Peyer's patch (tissue), 4 donors: ENCODE measurements around the gene FGD5. TPM values are rescaled to one million over a fixed set of nuclear protein-coding genes. Genes with fewer than 3 reads are reported as not detected.
A peak's percentile ranks its signal among the peaks of the same experiment; 100 is the strongest.
"Not testable (repeated sequence)": the region's sequence is repeated elsewhere in the genome, so short reads cannot be mapped to it uniquely, and the experiment has no call there.

Experiments used
- DNase-seq, 3 donors: peaks; one replicate each; pipeline ENCODE4 v3.0.0-alpha.2; 2017 to 2019
- H3K27ac ChIP-seq, 4 donors: fragments of 200-600 bp; sonication (generic); one replicate each; pipeline ENCODE4 v1.5.1; 2016 to 2019
- H3K27me3 ChIP-seq, 2 donors: fragments of 200-600 bp; sonication (generic); one replicate each; pipeline ENCODE4 v1.5.1; 2019
- H3K36me3 ChIP-seq, 3 donors: fragments of 200-600 bp; sonication (generic); one replicate each; pipeline ENCODE4 v1.5.1; 2016 to 2019
- H3K4me1 ChIP-seq, 4 donors: fragments of 200-600 bp; sonication (generic); one replicate each; pipeline ENCODE4 v1.5.1; 2016 to 2019
- H3K4me3 ChIP-seq, 4 donors: fragments of 200-600 bp; sonication (generic); 1 replicate in 3 of 4; 2 replicates in 1 of 4; pipeline ENCODE4 v1.5.1; 2016 to 2019; ENCODE audit warnings: mild to moderate bottlenecking in 1 of 4
- H3K9me3 ChIP-seq, 4 donors: fragments of 200-600 bp; sonication (generic); one replicate each; pipeline ENCODE4 v1.5.1; 2016 to 2019; ENCODE audit warnings: mild to moderate bottlenecking in 1 of 4
- CTCF ChIP-seq, 6 experiments: fragments of 450-650 bp in 4 of 6; fragments of 200-600 bp in 2 of 6; sonication (generic) in 1 of 6; IDR thresholded peaks; one replicate each; pipeline ENCODE4 v1.5.1; 2017 to 2019; ENCODE audit warnings: antibody characterized with exemption in 6 of 6, mild to moderate bottlenecking in 3 of 6, moderate library complexity in 1 of 6
- POLR2A ChIP-seq, 2 donors: fragments of 450-650 bp; IDR thresholded peaks; one replicate each; pipeline ENCODE4 v1.5.1; 2017; ENCODE audit warnings: antibody characterized with exemption in 2 of 2, mild to moderate bottlenecking in 2 of 2, moderate library complexity in 2 of 2
- total RNA-seq, 4 donors: library from RNA; depleted of rRNA; stranded (reverse); fragments of >200 nt; gene quantifications; one replicate each; pipeline ENCODE4 v1.1.0, GENCODE V29; 2016

The FGD5 gene
- total RNA-seq, 4 donors from 2014 or later, result 8.6 to 65.2 (median 18.1) TPM

GRCh38 chr3:14902719-14903118 is 84.0 kb downstream of the FGD5 start:
- no peak for TF ChIP-seq CTCF (IDR thresholded peaks at IDR 0.05)
- TF ChIP-seq POLR2A (IDR thresholded peaks at IDR 0.05), result no peak
- no peak overlapping the region for H3K4me3 ChIP-seq
- no peaks in the 10 kb centered on the region for H3K27me3 ChIP-seq
- DNase-seq, result peak in 1 of 3 donors; percentile 62
- H3K27ac ChIP-seq, result peak overlapping the region in 2 of 4 donors; percentile 31 to 46
- peaks cover 0 to 6% (median 0%) of the 10 kb centered on the region in 4 donors for H3K4me1 ChIP-seq
- H3K9me3 ChIP-seq, result no peaks in the 10 kb centered on the region
- peaks cover 0 to 4% (median 0%) of the 10 kb centered on the region in 3 donors for H3K36me3 ChIP-seq

GRCh38 chr3:14903501-14903900 is 84.7 kb downstream of the FGD5 start:
- not testable (repeated sequence) for H3K27me3 ChIP-seq, H3K36me3 ChIP-seq, H3K9me3 ChIP-seq, H3K27ac ChIP-seq, DNase-seq, H3K4me1 ChIP-seq, H3K4me3 ChIP-seq

GRCh38 chr3:14905055-14905657 is 86.4 kb downstream of the FGD5 start:
- no peak for TF ChIP-seq CTCF (IDR thresholded peaks at IDR 0.05)
- TF ChIP-seq POLR2A (IDR thresholded peaks at IDR 0.05), result no peak

GRCh38 chr3:14906355-14906971 is 87.7 kb downstream of the FGD5 start:
- DNase-seq, result no peak
- Histone ChIP-seq H3K27ac (no peak overlapping the region), H3K36me3 (no peaks in the 10 kb centered on the region), H3K27me3 (no peaks in the 10 kb centered on the region), H3K9me3 (no peaks in the 10 kb centered on the region), H3K4me3 (no peak overlapping the region), H3K4me1 (no peaks in the 10 kb centered on the region)
- TF ChIP-seq CTCF (IDR thresholded peaks at IDR 0.05) (no peak), POLR2A (IDR thresholded peaks at IDR 0.05) (no peak)

More at GRCh38 chr3:14905055-14905657, 86.4 kb downstream of the FGD5 start:
- Histone ChIP-seq H3K27ac (no peak overlapping the region), H3K9me3 (no peaks in the 10 kb centered on the region), H3K27me3 (no peaks in the 10 kb centered on the region), H3K4me1 (peaks cover 0 to 6% (median 0%) of the 10 kb centered on the region in 4 donors), H3K36me3 (peaks cover 0 to 4% (median 0%) of the 10 kb centered on the region in 3 donors), H3K4me3 (no peak overlapping the region)
- DNase-seq, result no peak

- no peak for DNase-seq
- Histone ChIP-seq H3K9me3 (no peaks in the 10 kb centered on the region), H3K4me3 (no peak overlapping the region), H3K27ac (no peak overlapping the region), H3K27me3 (no peaks in the 10 kb centered on the region), H3K36me3 (no peaks in the 10 kb centered on the region), H3K4me1 (no peaks in the 10 kb centered on the region)
- no peak for TF ChIP-seq CTCF (IDR thresholded peaks at IDR 0.05)
- no peak for TF ChIP-seq POLR2A (IDR thresholded peaks at IDR 0.05)
These were observed 88.5 kb downstream of the FGD5 start for GRCh38 chr3:14907043-14907966.

- Histone ChIP-seq H3K4me3 (no peak overlapping the region), H3K27ac (no peak overlapping the region), H3K4me1 (no peaks in the 10 kb centered on the region), H3K27me3 (no peaks in the 10 kb centered on the region), H3K36me3 (peaks cover 0 to 5% (median 0%) of the 10 kb centered on the region in 3 donors), H3K9me3 (no peaks in the 10 kb centered on the region)
- no peak for DNase-seq
- TF ChIP-seq CTCF (IDR thresholded peaks at IDR 0.05) (no peak), POLR2A (IDR thresholded peaks at IDR 0.05) (no peak)
These were observed 90.5 kb downstream of the FGD5 start for GRCh38 chr3:14909250-14909649.
